LNCAP (cell line): ENCODE data around the gene RELA.

Experiments used
- TF ChIP-seq, protein P1 (sequence below): fragments of 450-650 bp; IDR thresholded peaks from 2 replicates; pipeline ENCODE4 v1.5.1; 2017; ENCODE audit warnings: mild to moderate bottlenecking

The RELA gene

DNA sequence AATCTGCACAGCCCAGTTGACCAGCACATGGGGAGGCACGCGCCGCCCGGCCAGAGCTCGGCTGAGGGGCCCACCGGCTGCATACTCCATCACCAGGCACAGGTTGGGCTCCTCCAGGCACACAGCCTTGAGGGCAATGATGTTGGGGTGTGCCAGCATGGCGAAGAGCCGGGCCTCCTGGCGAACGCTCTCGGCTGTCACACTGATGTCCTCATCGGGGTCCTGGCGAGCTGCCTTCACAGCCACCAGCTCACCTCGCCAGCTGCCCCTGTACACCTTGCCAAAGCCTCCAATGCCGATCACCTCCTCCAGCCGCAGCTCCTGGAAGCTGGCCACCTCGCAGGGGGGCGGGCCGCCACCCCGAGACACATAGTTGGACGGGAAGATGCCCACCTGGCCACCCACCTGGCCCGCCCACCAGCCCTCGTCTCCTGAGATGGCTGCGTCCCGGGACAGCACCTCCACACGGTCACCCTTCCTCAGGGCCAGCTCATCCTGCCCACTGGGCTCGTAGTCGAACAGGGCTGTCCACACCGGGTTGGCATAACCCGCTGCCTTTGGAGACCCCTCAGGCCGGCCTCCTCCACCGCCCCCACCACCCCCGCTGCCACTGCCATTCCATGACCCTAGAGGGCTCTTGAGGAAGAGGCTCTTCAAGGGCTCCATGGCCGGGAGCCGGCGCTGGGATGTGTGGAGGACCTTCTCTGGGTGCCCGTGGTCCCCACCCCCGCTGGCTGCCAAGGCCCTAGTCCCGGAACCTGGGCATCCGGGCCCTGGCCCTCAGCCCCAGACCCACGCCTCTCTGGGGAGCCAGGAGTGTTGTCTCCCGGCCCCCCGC is 49.4 kb downstream of the RELA start:
- TF ChIP-seq, protein P1, sequence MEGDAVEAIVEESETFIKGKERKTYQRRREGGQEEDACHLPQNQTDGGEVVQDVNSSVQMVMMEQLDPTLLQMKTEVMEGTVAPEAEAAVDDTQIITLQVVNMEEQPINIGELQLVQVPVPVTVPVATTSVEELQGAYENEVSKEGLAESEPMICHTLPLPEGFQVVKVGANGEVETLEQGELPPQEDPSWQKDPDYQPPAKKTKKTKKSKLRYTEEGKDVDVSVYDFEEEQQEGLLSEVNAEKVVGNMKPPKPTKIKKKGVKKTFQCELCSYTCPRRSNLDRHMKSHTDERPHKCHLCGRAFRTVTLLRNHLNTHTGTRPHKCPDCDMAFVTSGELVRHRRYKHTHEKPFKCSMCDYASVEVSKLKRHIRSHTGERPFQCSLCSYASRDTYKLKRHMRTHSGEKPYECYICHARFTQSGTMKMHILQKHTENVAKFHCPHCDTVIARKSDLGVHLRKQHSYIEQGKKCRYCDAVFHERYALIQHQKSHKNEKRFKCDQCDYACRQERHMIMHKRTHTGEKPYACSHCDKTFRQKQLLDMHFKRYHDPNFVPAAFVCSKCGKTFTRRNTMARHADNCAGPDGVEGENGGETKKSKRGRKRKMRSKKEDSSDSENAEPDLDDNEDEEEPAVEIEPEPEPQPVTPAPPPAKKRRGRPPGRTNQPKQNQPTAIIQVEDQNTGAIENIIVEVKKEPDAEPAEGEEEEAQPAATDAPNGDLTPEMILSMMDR = no peak

DNA sequence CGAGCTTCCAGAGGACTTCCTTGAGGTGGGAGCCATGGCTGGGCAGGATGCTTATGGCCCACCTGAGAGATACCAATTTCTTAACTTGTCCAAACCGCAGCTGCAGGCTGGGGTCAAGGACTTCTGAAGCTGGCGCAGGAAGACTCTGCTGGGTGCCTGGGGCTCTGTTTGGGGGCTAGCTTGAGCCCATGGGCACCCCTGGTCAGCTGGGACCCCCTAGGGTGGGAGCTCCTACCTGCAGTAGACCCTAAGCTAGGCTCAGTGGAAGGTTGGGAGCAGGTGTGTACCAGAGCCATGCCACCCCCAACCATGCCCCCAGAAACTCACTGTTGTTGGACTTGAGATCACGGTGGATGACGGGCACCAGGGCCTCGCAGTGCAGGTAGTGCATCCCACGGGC is 50.0 kb downstream of the RELA start:
- TF ChIP-seq, protein P1 = no peak

GRCh38 chr11:65611758-65612603 is 50.7 kb downstream of the RELA start:
- TF ChIP-seq, protein P1 = no peak

GRCh38 chr11:65611028-65611757 is 51.5 kb downstream of the RELA start:
- TF ChIP-seq, protein P1 = no peak

- TF ChIP-seq, protein P1 = no peak
Observed at GRCh38 chr11:65610404-65610803, 52.3 kb downstream of the RELA start.

DNA sequence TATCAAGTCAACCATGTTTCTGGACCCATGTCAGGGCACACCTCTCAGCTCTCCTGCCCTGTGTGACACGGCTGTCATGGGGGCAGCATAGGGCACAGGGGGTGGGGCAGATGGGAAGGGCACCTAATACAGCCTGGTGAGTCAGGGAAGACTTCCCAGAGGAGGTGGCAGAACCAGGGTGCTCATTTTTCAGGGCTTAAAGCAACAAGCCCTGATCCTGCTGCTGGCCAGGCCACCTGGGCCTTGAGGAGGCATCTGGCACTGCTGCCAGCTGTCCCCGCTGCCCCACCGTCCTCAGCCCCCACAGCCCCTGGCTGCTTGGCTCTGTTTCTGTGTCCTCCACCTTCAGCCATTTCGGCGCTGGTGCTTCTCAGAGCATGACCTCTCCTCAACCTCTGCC is 53.1 kb downstream of the RELA start:
- TF ChIP-seq, protein P1 = no peak

DNA sequence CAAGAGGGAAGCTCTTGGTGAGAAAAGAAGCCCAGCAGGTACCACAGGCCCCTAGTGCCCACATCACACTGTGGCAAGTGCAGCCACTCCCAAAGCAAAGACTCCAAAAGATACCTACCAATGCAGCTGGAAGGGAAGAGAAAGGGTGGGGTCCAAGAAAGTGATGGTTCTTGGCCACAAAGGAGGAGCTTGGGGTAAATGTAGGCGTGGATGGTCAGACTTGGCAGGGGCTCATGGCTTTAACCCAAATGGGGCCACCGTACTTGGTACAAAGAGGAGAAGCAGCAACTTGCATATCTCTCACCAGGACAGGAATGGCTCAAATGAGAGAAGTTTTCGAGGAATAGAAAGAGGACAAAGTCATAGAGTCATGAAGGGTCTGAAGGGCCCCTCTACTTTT is 53.5 kb downstream of the RELA start:
- TF ChIP-seq, protein P1 = no peak
